SK-N-SH (cell line): ENCODE measurements around the gene LHFPL6.

ENCODE experiments used
- EP300 ChIP-seq, 2 experiments: IDR thresholded peaks; 2 replicates each; pipeline versions ENCODE4 v1.4.0 to v1.6.1; 2012; ENCODE audit warnings: borderline replicate concordance in 1 of 2, low read depth in 1 of 2, low read length in 1 of 2
- FOXM1 ChIP-seq: IDR thresholded peaks from 2 replicates; pipeline ENCODE4 v1.4.0; 2012; ENCODE audit warnings: low read depth, mild to moderate bottlenecking
- GATA2 ChIP-seq: sonication (generic); formaldehyde crosslinking; IDR thresholded peaks from 2 replicates; pipeline ENCODE4 v1.5.0; 2020; ENCODE audit warnings: mild to moderate bottlenecking, missing genetic modification reagents
- SIN3A ChIP-seq: IDR thresholded peaks from 2 replicates; pipeline ENCODE4 v1.6.1; 2012; ENCODE audit warnings: low read depth, mild to moderate bottlenecking, low read length, moderate library complexity, borderline replicate concordance
- TF ChIP-seq, protein P1 (sequence below): fragments of 200-600 bp; sonication (generic); IDR thresholded peaks from 2 replicates; pipeline ENCODE4 v1.6.1; 2017; ENCODE audit warnings: antibody characterized with exemption, mild to moderate bottlenecking, moderate library complexity
- TF ChIP-seq, protein P2 (sequence below): IDR thresholded peaks from 2 replicates; pipeline ENCODE4 v1.6.1; 2012; ENCODE audit warnings: mild to moderate bottlenecking, low read depth, low read length, moderate library complexity
- TF ChIP-seq, protein P3 (sequence below): IDR thresholded peaks from 2 replicates; pipeline ENCODE4 v1.4.0; 2012; ENCODE audit warnings: low read depth, borderline replicate concordance

DNA sequence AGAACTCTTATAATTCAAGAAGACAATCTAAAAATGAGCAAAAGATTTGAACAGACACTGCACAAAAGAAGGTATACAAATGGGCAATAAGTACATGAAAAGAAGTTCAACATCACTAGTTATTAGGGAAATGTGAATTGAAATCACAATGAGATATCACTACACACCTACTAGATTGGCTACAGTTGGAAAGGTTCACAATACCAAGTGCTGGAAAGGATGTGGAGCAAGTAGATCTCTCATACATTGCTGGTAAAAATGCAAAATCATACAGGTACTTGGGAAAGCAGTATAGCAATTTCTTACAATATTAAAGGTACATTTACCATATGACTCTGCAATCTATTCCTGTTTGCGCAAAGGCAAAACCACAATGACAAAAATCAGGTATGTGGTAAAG lies 145.7 kb downstream of the LHFPL6 start:
- TF ChIP-seq EP300 (IDR thresholded peaks at IDR 0.05; ENCODE audit: borderline replicate concordance in 1 of 2, low read depth in 1 of 2, low read length in 1 of 2) (no peak), FOXM1 (no peak), GATA2 (no peak), SIN3A (no peak)
- TF ChIP-seq, protein P1, sequence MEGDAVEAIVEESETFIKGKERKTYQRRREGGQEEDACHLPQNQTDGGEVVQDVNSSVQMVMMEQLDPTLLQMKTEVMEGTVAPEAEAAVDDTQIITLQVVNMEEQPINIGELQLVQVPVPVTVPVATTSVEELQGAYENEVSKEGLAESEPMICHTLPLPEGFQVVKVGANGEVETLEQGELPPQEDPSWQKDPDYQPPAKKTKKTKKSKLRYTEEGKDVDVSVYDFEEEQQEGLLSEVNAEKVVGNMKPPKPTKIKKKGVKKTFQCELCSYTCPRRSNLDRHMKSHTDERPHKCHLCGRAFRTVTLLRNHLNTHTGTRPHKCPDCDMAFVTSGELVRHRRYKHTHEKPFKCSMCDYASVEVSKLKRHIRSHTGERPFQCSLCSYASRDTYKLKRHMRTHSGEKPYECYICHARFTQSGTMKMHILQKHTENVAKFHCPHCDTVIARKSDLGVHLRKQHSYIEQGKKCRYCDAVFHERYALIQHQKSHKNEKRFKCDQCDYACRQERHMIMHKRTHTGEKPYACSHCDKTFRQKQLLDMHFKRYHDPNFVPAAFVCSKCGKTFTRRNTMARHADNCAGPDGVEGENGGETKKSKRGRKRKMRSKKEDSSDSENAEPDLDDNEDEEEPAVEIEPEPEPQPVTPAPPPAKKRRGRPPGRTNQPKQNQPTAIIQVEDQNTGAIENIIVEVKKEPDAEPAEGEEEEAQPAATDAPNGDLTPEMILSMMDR, result no peak
- TF ChIP-seq, protein P2, sequence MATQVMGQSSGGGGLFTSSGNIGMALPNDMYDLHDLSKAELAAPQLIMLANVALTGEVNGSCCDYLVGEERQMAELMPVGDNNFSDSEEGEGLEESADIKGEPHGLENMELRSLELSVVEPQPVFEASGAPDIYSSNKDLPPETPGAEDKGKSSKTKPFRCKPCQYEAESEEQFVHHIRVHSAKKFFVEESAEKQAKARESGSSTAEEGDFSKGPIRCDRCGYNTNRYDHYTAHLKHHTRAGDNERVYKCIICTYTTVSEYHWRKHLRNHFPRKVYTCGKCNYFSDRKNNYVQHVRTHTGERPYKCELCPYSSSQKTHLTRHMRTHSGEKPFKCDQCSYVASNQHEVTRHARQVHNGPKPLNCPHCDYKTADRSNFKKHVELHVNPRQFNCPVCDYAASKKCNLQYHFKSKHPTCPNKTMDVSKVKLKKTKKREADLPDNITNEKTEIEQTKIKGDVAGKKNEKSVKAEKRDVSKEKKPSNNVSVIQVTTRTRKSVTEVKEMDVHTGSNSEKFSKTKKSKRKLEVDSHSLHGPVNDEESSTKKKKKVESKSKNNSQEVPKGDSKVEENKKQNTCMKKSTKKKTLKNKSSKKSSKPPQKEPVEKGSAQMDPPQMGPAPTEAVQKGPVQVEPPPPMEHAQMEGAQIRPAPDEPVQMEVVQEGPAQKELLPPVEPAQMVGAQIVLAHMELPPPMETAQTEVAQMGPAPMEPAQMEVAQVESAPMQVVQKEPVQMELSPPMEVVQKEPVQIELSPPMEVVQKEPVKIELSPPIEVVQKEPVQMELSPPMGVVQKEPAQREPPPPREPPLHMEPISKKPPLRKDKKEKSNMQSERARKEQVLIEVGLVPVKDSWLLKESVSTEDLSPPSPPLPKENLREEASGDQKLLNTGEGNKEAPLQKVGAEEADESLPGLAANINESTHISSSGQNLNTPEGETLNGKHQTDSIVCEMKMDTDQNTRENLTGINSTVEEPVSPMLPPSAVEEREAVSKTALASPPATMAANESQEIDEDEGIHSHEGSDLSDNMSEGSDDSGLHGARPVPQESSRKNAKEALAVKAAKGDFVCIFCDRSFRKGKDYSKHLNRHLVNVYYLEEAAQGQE, result no peak
- TF ChIP-seq, protein P3, sequence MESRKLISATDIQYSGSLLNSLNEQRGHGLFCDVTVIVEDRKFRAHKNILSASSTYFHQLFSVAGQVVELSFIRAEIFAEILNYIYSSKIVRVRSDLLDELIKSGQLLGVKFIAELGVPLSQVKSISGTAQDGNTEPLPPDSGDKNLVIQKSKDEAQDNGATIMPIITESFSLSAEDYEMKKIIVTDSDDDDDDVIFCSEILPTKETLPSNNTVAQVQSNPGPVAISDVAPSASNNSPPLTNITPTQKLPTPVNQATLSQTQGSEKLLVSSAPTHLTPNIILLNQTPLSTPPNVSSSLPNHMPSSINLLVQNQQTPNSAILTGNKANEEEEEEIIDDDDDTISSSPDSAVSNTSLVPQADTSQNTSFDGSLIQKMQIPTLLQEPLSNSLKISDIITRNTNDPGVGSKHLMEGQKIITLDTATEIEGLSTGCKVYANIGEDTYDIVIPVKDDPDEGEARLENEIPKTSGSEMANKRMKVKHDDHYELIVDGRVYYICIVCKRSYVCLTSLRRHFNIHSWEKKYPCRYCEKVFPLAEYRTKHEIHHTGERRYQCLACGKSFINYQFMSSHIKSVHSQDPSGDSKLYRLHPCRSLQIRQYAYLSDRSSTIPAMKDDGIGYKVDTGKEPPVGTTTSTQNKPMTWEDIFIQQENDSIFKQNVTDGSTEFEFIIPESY, result no peak
